ENCODE results near the gene POMT1. TPM values are rescaled to one million over a fixed set of nuclear protein-coding genes. Genes with fewer than 3 reads are reported as not detected.
A peak's percentile ranks its signal among the peaks of the same experiment; 100 is the strongest.

The POMT1 gene
- total and polyA plus RNA-seq, 2 experiments from 2014 or later: 20.2 to 32.4 TPM

DNA sequence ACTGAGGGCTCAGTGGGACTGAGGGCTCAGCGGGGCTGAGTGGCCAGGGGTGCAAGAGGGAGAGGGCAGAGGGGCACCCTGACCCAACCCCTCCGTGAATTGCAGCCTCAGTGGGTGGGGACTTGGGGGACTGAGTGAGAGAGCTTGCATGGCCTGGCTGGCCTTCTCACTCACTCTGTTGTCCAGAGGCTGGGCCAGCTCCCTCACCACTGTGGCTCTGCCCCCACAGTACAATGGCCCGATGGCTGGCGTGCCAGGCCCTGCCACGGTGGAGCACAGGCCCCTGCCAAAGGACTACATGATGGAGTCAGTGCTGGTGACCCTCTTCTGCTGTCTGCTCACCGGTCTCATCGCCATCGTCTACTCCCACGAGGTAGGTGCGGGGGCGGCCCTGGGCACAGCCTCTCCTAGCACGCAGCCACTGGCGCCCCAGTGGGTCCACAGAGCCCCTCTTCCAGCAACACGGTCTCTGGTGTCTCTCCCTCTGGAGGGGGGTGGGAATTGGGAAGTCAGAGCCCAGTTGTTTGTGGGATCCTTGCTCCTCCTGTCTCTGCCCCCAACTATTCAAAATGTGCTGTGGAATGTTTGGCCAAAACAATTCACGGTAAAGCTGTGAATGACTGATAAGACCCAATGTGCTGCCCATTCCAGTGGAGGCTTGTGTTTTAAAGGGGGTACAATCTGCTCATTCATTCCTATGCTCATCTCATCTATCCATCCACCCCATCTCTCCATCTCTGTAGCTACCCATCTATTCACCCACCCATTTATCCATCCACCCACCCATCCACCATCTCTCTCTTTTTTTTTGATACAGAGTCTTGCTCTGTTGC is 53.3 kb downstream of the POMT1 start:
- Histone ChIP-seq H3K9me2 (ENCODE audit: insufficient read depth) (no peaks in the 10 kb centered on the region), H3K79me2 (replicated peaks; ENCODE audit: insufficient read depth) (no peaks in the 10 kb centered on the region), H3K36me3 (ENCODE audit: insufficient read depth) (no peaks in the 10 kb centered on the region), H2AFZ (no peak overlapping the region), H4K20me1 (replicated peaks; ENCODE audit: insufficient read depth) (no peaks in the 10 kb centered on the region), H3K27me3 (ENCODE audit: insufficient read depth) (peaks cover 44% of the 10 kb centered on the region), H3F3A (replicated peaks; ENCODE audit: low read depth) (no peaks in the 10 kb centered on the region), H3K4me2 (no peak overlapping the region), H3K4me3 (no peak overlapping the region), H3K27ac (ENCODE audit: low read depth) (no peak overlapping the region), H3K4me1 (ENCODE audit: insufficient read depth) (no peaks in the 10 kb centered on the region; the same call in 1 of the 2 replicates)
- TF ChIP-seq NANOG (IDR thresholded peaks at IDR 0.05; ENCODE audit: borderline replicate concordance) (no peak), STAT1 (IDR thresholded peaks at IDR 0.05; ENCODE audit: unreplicated experiment) (no peak)
- H3K4me1 Mint-ChIP-seq: no peaks in the 10 kb centered on the region
- H3K9me3 Mint-ChIP-seq: peaks cover 22% of the 10 kb centered on the region
- H3K27me3 Mint-ChIP-seq (ENCODE audit: insufficient read depth, low read depth, poor library complexity): peaks cover 43% of the 10 kb centered on the region
- no peak for DNase-seq (ENCODE audit: low spot score)
- H3K27ac Mint-ChIP-seq: no peak overlapping the region
- ATAC-seq: no peak
- H3K4me3 Mint-ChIP-seq: no peak overlapping the region
- peaks cover 3% of the 10 kb centered on the region for H3K36me3 Mint-ChIP-seq (ENCODE audit: low read depth)

DNA sequence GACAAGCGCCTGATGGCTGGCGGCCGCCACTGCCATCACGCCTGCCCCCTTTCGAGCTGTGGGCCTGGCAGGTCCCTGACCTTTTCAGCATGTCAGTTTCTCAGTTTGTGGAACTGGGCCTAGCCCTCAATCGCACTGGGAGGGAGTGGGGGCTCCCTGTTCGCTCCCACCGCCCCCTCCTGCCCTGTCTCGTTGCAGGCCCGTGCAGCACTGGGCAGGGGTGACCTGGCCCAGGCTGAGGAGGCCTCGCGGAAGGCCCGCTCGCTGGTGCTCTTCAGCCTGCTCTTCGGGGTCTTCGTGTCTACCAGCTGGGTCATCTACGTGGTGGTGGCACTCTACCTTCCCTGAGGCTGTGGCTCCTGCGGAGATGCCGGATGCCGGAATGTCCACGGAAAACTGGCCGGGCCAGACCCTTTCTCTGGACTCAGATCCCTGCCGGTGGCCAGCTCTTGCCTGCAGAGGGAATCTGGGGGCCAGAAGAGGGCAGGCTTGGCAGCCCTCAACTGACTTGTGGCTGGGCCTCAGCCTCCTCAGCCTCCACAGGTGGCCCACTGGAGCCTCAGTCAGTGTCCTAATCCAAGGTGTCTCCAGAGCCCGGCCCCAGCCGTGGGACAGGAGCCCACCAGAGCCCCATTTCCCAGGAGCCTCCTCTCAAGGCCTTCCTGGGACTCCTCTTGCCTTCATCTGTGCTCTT is 55.3 kb downstream of the POMT1 start:
- peaks cover 15% of the 10 kb centered on the region; the same call in 2 of the 3 replicates for H3K36me3 Mint-ChIP-seq (ENCODE audit: low read depth)
- H3K9me3 Mint-ChIP-seq: peaks cover 36% of the 10 kb centered on the region
- H3K27me3 Mint-ChIP-seq (ENCODE audit: insufficient read depth, low read depth, poor library complexity): peaks cover 41% of the 10 kb centered on the region
- DNase-seq (ENCODE audit: low spot score) (no peak), ATAC-seq (no peak)
- peaks cover 34% of the 10 kb centered on the region for H3K27me3 ChIP-seq (ENCODE audit: insufficient read depth)
- H3K27ac ChIP-seq (ENCODE audit: low read depth): no peak overlapping the region
- H3K79me2 ChIP-seq (replicated peaks; ENCODE audit: insufficient read depth): no peaks in the 10 kb centered on the region
- H3K4me3 ChIP-seq: no peak overlapping the region
- no peaks in the 10 kb centered on the region for H3K36me3 ChIP-seq (ENCODE audit: insufficient read depth)
- peaks cover 5% of the 10 kb centered on the region; the same call in 2 of the 3 replicates for H3K4me1 Mint-ChIP-seq
- H3K4me2 ChIP-seq: no peak overlapping the region
- H3F3A ChIP-seq (replicated peaks; ENCODE audit: low read depth): no peaks in the 10 kb centered on the region
- H2AFZ ChIP-seq: no peak overlapping the region
- H3K4me3 Mint-ChIP-seq: no peak overlapping the region
- H4K20me1 ChIP-seq (replicated peaks; ENCODE audit: insufficient read depth): no peaks in the 10 kb centered on the region
- no peak for TF ChIP-seq ZNF114 (CRISPR knock-in tag; IDR thresholded peaks at IDR 0.05)
- TF ChIP-seq, protein P1, sequence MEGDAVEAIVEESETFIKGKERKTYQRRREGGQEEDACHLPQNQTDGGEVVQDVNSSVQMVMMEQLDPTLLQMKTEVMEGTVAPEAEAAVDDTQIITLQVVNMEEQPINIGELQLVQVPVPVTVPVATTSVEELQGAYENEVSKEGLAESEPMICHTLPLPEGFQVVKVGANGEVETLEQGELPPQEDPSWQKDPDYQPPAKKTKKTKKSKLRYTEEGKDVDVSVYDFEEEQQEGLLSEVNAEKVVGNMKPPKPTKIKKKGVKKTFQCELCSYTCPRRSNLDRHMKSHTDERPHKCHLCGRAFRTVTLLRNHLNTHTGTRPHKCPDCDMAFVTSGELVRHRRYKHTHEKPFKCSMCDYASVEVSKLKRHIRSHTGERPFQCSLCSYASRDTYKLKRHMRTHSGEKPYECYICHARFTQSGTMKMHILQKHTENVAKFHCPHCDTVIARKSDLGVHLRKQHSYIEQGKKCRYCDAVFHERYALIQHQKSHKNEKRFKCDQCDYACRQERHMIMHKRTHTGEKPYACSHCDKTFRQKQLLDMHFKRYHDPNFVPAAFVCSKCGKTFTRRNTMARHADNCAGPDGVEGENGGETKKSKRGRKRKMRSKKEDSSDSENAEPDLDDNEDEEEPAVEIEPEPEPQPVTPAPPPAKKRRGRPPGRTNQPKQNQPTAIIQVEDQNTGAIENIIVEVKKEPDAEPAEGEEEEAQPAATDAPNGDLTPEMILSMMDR (conservative IDR thresholded peaks at IDR 0.05; ENCODE audit: low read depth in 2 of 2): peak in 1 of 2 experiments; percentile 52; a peak in 3 of 4 replicates
- H3K4me1 ChIP-seq (ENCODE audit: insufficient read depth): peaks cover 3% of the 10 kb centered on the region
- H3K27ac Mint-ChIP-seq: no peak overlapping the region
- no peaks in the 10 kb centered on the region for H3K9me2 ChIP-seq (ENCODE audit: insufficient read depth)

DNA sequence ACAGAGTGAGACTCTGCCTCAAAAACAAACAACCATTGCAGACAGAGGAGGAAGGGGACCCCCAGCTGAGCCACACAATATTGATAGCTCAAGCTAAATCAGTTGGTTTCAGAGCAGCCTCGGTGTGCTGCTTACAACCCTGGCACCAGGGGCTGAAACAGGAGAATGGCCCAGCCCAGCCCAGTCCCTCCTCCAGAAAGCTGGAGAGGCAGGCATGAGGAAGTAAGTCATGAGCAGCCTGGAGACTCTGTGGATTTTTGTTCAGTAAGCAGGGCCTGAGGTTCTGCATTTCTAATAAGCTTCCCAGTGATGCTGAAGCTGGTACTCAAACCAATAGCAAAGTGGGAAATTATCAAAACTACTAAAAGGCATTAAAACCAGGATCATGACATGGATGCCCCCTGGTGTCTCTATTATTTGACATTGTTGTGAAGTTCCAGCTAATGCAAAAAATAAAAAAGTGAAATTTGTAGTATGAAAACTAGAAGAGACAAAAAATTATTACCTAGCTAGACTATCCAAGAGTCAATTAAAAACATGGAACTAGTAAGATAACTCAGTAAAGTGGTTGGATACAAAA is 56.8 kb downstream of the POMT1 start:
- H3K27ac ChIP-seq (ENCODE audit: low read depth): no peak overlapping the region
- no peaks in the 10 kb centered on the region for H3K36me3 ChIP-seq (ENCODE audit: insufficient read depth)
- H3K79me2 ChIP-seq (replicated peaks; ENCODE audit: insufficient read depth): no peaks in the 10 kb centered on the region
- Mint-ChIP-seq H3K9me3 (peaks cover 42% of the 10 kb centered on the region), H3K27me3 (ENCODE audit: insufficient read depth, low read depth, poor library complexity) (peaks cover 27% of the 10 kb centered on the region), H3K36me3 (ENCODE audit: low read depth) (peaks cover 18% of the 10 kb centered on the region; the same call in 2 of the 3 replicates), H3K4me1 (peaks cover 5% of the 10 kb centered on the region; the same call in 2 of the 3 replicates), H3K27ac (no peak overlapping the region), H3K4me3 (no peak overlapping the region)
- no peaks in the 10 kb centered on the region for H3K9me2 ChIP-seq (ENCODE audit: insufficient read depth)
- no peak overlapping the region for H3K4me3 ChIP-seq
- H2AFZ ChIP-seq: no peak overlapping the region
- peaks cover 3% of the 10 kb centered on the region for H3K4me1 ChIP-seq (ENCODE audit: insufficient read depth)
- DNase-seq (ENCODE audit: low spot score) (no peak), ATAC-seq (no peak)
- H3K4me2 ChIP-seq: no peak overlapping the region
- no peaks in the 10 kb centered on the region for H3F3A ChIP-seq (replicated peaks; ENCODE audit: low read depth)
- H3K27me3 ChIP-seq (ENCODE audit: insufficient read depth): peaks cover 19% of the 10 kb centered on the region
- H4K20me1 ChIP-seq (replicated peaks; ENCODE audit: insufficient read depth): no peaks in the 10 kb centered on the region
- TF ChIP-seq STAT1 (IDR thresholded peaks at IDR 0.05; ENCODE audit: unreplicated experiment): no peak
- no peak for TF ChIP-seq EZH2phosphoT487 (IDR thresholded peaks at IDR 0.05; ENCODE audit: unreplicated experiment)
- TF ChIP-seq EZH2 (IDR thresholded peaks at IDR 0.05; ENCODE audit: low read depth, unreplicated experiment): no peak

Measured in GM23338 (cell line).